Ovary (tissue), 9 donors: ENCODE results near the gene EML1. TPM values are rescaled to one million over a fixed set of nuclear protein-coding genes. Genes with fewer than 3 reads are reported as not detected.

Experiments
- DNase-seq, 5 donors: peaks; one replicate each; pipeline ENCODE4 v3.0.0-alpha.2; 2019 to 2020
- H3K27ac ChIP-seq, 2 donors: fragments of 200-600 bp; one replicate each; pipeline versions ENCODE4 v1.5.1 to v1.8.0; 2019 to 2022
- H3K27me3 ChIP-seq: fragments of 200-600 bp; one replicate; pipeline ENCODE4 v1.8.0; 2022
- H3K36me3 ChIP-seq: fragments of 200-600 bp; sonication (generic); one replicate; pipeline ENCODE4 v1.5.1; 2019
- H3K4me1 ChIP-seq: one replicate; pipeline ENCODE4 v1.8.1; 2013; ENCODE audit warnings: mild to moderate bottlenecking, moderate library complexity; ENCODE audit not compliant: insufficient read depth
- H3K4me3 ChIP-seq: fragments of 200-600 bp; sonication (generic); one replicate; pipeline ENCODE4 v1.5.1; 2017
- H3K9me3 ChIP-seq, 2 donors: fragments of 200-600 bp in 1 of 2; sonication (generic) in 1 of 2; one replicate each; pipeline versions ENCODE4 v1.5.1 to v1.8.1; 2013 to 2019; ENCODE audit warnings: mild to moderate bottlenecking in 1 of 2, moderate library complexity in 1 of 2
- CTCF ChIP-seq, 3 donors: fragments of 450-650 bp in 2 of 3; fragments of 200-600 bp in 1 of 3; IDR thresholded peaks; one replicate each; pipeline versions ENCODE4 v1.5.1 to v1.8.0; 2016 to 2022; ENCODE audit warnings: antibody characterized with exemption in 3 of 3, mild to moderate bottlenecking in 1 of 3
- EP300 ChIP-seq: sonication (generic); formaldehyde crosslinking; IDR thresholded peaks from one replicate; pipeline ENCODE4 v1.6.1; 2017; ENCODE audit warnings: antibody characterized with exemption
- POLR2A ChIP-seq: fragments of 450-650 bp; IDR thresholded peaks from one replicate; pipeline ENCODE4 v1.6.1; 2017; ENCODE audit warnings: antibody characterized with exemption, mild to moderate bottlenecking, moderate library complexity
- WGBS, 3 donors: extraction: QIAGEN DNeasy Blood & Tissue Kit in 1 of 3; methylation state at CpG; one replicate each; pipeline versions ENCODE4 v1.1.5 to v1.1.7; 2013 to 2017; 5-methylcytosine and 5-hydroxymethylcytosine counted together
- intact Hi-C, 4 donors: fragments of 100-400 bp; cut with DNase I; formaldehyde crosslinking; loops; one replicate each; pipeline versions ENCODE4 v1.11.0 to v1.15.1; 2022 to 2023
- polyA plus RNA-seq, 2 donors: library from polyadenylated mRNA; stranded (reverse); fragments of 200-250 nt in 1 of 2; fragments of 350-450 nt in 1 of 2; fragmentation: Illumina TruSeq in 1 of 2; extraction: RNeasy Lipid Tissue Mini Kit (QIAGEN cat#74804) in 1 of 2; gene quantifications; one replicate each; pipeline ENCODE4 v1.2.3, GENCODE V29; 2013 to 2014
- total RNA-seq, 7 donors: library from RNA; depleted of rRNA in 2 of 7; stranded (reverse); fragments of >200 nt in 2 of 7; fragmentation: NEBNext Ultra II Directional in 3 of 7; extraction: Animal tissue kit (Norgen Biotek cat#: 25700) in 3 of 7; gene quantifications; one replicate each; pipeline versions ENCODE4 v1.1.0 to v1.2.4, GENCODE V29; 2016 to 2023
- donor health status: DM: no; HTN: no; CAD: no; lungs with moderate emphysema.
- donor health status: DM: no; HTN: no; CAD: no.
- donor health status: Bipolar disorder and iron deficiency.
- donor health status: DM: yes; HTN: yes; CAD: no.
- donor health status: DM: no; HTN: no; CAD: no.
- donor health status: DM: yes; HTN: yes; CAD: no.

EML1 gene
- total and polyA plus RNA-seq, 9 donors, result 4.4 to 22.3 (median 9.8) TPM

GRCh38 chr14:99888149-99888548 lies 94.9 kb downstream of the EML1 start:
- H3K36me3 ChIP-seq, result no peaks in the 10 kb centered on the region
- no peaks in the 10 kb centered on the region for H3K27me3 ChIP-seq
- intact Hi-C loops, result loop anchor here (5.0 to 10.0 kb wide), 5 partner anchors 161 to 373 kb away; partner anchors contain the start of gene CYP46A1 (in 1 of the 4)
- H3K9me3 ChIP-seq, result no peaks in the 10 kb centered on the region
- 90 to 92% (median 91%) methylated on average over 5 of the region's 5 CpGs for WGBS, 3 donors
- no peaks in the 10 kb centered on the region for H3K4me1 ChIP-seq
- no peak for TF ChIP-seq EP300
- no peak for TF ChIP-seq CTCF (IDR thresholded peaks at IDR 0.05)
- TF ChIP-seq POLR2A, result no peak
- H3K27ac ChIP-seq, result no peak overlapping the region
- no peak for DNase-seq
- no peak overlapping the region for H3K4me3 ChIP-seq

GRCh38 chr14:99889268-99889667 lies 96.1 kb downstream of the EML1 start:
- WGBS, 3 donors, result 91% methylated on average over 11 of the region's 11 CpGs
- no peak for DNase-seq
- no peak overlapping the region for H3K4me3 ChIP-seq
- TF ChIP-seq CTCF (IDR thresholded peaks at IDR 0.05) (no peak), POLR2A (no peak), EP300 (no peak)
- H3K4me1 ChIP-seq, result no peaks in the 10 kb centered on the region
- H3K27ac ChIP-seq, result no peak overlapping the region
- H3K27me3 ChIP-seq, result no peaks in the 10 kb centered on the region
- no peaks in the 10 kb centered on the region for H3K9me3 ChIP-seq
- H3K36me3 ChIP-seq, result no peaks in the 10 kb centered on the region
- intact Hi-C loops, result loop anchor here (5.0 to 10.0 kb wide), 5 partner anchors 162 to 374 kb away; partner anchors contain the start of gene CYP46A1 (in 1 of the 4)

- TF ChIP-seq EP300 (no peak), CTCF (IDR thresholded peaks at IDR 0.05) (no peak), POLR2A (no peak)
- intact Hi-C loops, result no loop called here
Observed at GRCh38 chr14:99891266-99891665, 98.1 kb downstream of the EML1 start.

GRCh38 chr14:99891900-99892299 lies 98.7 kb downstream of the EML1 start:
- Histone ChIP-seq H3K4me1 (no peaks in the 10 kb centered on the region), H3K36me3 (no peaks in the 10 kb centered on the region), H3K27ac (no peak overlapping the region), H3K9me3 (no peaks in the 10 kb centered on the region), H3K4me3 (no peak overlapping the region), H3K27me3 (no peaks in the 10 kb centered on the region)
- DNase-seq, result no peak
- WGBS, 3 donors, result 88 to 92% (median 89%) methylated on average over 10 of the region's 10 CpGs
- intact Hi-C loops, result no loop called here
- TF ChIP-seq EP300 (no peak), POLR2A (no peak), CTCF (IDR thresholded peaks at IDR 0.05) (no peak)

More at GRCh38 chr14:99891266-99891665, 98.1 kb downstream of the EML1 start:
- no peak for DNase-seq
- 84 to 95% (median 87%) methylated on average over 2 of the region's 2 CpGs for WGBS, 3 donors
- no peaks in the 10 kb centered on the region for H3K36me3 ChIP-seq
- no peaks in the 10 kb centered on the region for H3K4me1 ChIP-seq
- no peaks in the 10 kb centered on the region for H3K27me3 ChIP-seq
- H3K9me3 ChIP-seq, result no peaks in the 10 kb centered on the region
- no peak overlapping the region for H3K27ac ChIP-seq
- H3K4me3 ChIP-seq, result no peak overlapping the region
